Keratinocyte (primary cell): ENCODE results near the gene SLC2A4RG. TPM values are rescaled to one million over a fixed set of nuclear protein-coding genes. Genes with fewer than 3 reads are reported as not detected.

Experiments
- DNase-seq: peaks from one replicate; pipeline ENCODE4 v3.0.0-alpha.2; 2011; ENCODE audit warnings: low read depth, missing footprints, low spot score
- FAIRE-seq: peaks from 2 replicates; lab custom pipeline; 2011; peaks lifted over from hg19 to GRCh38; lab: Jason Lieb, UNC
- H2AFZ ChIP-seq: 2 replicates; pipeline ENCODE4 v1.6.0; 2012; ENCODE audit warnings: low read length, control low read depth, inconsistent platforms; ENCODE audit not compliant: control insufficient read depth
- H3K27ac ChIP-seq: 2 replicates; pipeline ENCODE4 v1.5.1; 2011; ENCODE audit warnings: low read length; ENCODE audit not compliant: control insufficient read depth, insufficient read depth
- H3K27me3 ChIP-seq: 3 replicates; pipeline ENCODE4 v1.6.0; 2011; ENCODE audit warnings: low read length; ENCODE audit not compliant: control insufficient read depth, insufficient read depth; ENCODE audit errors: extremely low read depth
- H3K36me3 ChIP-seq, 2 experiments: 2 replicates in 1 of 2; 3 replicates in 1 of 2; pipeline ENCODE4 v1.5.1; 2011; ENCODE audit warnings: low read length in 2 of 2, mild to moderate bottlenecking in 1 of 2; ENCODE audit not compliant: control insufficient read depth in 2 of 2, insufficient read depth in 2 of 2; ENCODE audit errors: extremely low read depth in 1 of 2
- H3K4me1 ChIP-seq: 3 replicates; pipeline ENCODE4 v1.5.1; 2011; ENCODE audit warnings: low read length; ENCODE audit not compliant: control insufficient read depth, insufficient read depth; ENCODE audit errors: extremely low read depth
- H3K4me2 ChIP-seq: 3 replicates; pipeline ENCODE4 v1.6.0; 2011; ENCODE audit warnings: low read depth, low read length; ENCODE audit not compliant: control insufficient read depth, insufficient read depth; ENCODE audit errors: extremely low read depth
- H3K4me3 ChIP-seq, 3 experiments: fragments of 200-600 bp in 1 of 3; sonication (generic) in 1 of 3; 2 replicates in 2 of 3; 3 replicates in 1 of 3; pipeline ENCODE4 v1.5.1; 2011 to 2016; ENCODE audit warnings: low read length in 3 of 3, mild to moderate bottlenecking in 3 of 3, control low read depth in 2 of 3, inconsistent platforms in 1 of 3, low read depth in 1 of 3, mixed read lengths in 1 of 3, mixed run types in 1 of 3, moderate library complexity in 1 of 3; ENCODE audit not compliant: control insufficient read depth in 2 of 3, insufficient read depth in 2 of 3; ENCODE audit errors: extremely low read depth in 1 of 3
- H3K79me2 ChIP-seq: 2 replicates; pipeline ENCODE4 v1.6.0; 2012; ENCODE audit warnings: low read length; ENCODE audit not compliant: control insufficient read depth, insufficient read depth
- H3K9ac ChIP-seq: 3 replicates; pipeline ENCODE4 v1.6.0; 2011; ENCODE audit warnings: low read length; ENCODE audit not compliant: control insufficient read depth, insufficient read depth; ENCODE audit errors: extremely low read depth
- H3K9me1 ChIP-seq: 3 replicates; pipeline ENCODE4 v1.6.0; 2011; ENCODE audit warnings: low read length; ENCODE audit not compliant: control insufficient read depth, insufficient read depth; ENCODE audit errors: extremely low read depth
- H3K9me3 ChIP-seq: 2 replicates; pipeline ENCODE4 v1.5.1; 2012; ENCODE audit warnings: low read depth, low read length; ENCODE audit not compliant: control insufficient read depth
- H4K20me1 ChIP-seq: 3 replicates; pipeline ENCODE4 v1.6.0; 2011; ENCODE audit warnings: low read length; ENCODE audit not compliant: control insufficient read depth, insufficient read depth; ENCODE audit errors: extremely low read depth
- EZH2 ChIP-seq: IDR thresholded peaks from one replicate; pipeline ENCODE4 v1.6.1; 2012; ENCODE audit warnings: inconsistent platforms, mild to moderate bottlenecking, low read length, moderate library complexity
- dilution Hi-C: fragments of 300-500 bp; cut with MboI; formaldehyde crosslinking; loops from one replicate; pipeline ENCODE4 v1.7.0; 2020; ENCODE audit warnings: low sequenced_read_pairs; ENCODE audit not compliant: extremely low pct_ligation_motif_present
- polyA plus RNA-seq, 5 experiments: library from polyadenylated mRNA; depleted of rRNA in 3 of 5; stranded (reverse) in 3 of 5; stranded (forward) in 1 of 5; unstranded in 1 of 5; fragments of >200 nt; gene quantifications; 1 replicate in 1 of 5; 2 replicates in 3 of 5; 3 replicates in 1 of 5; pipeline versions ENCODE4 v1.2.1 to v1.2.3, GENCODE V29; 2011 to 2012; ENCODE audit warnings: missing spikeins in 2 of 5, low read depth in 1 of 5, low replicate concordance in 1 of 5
- TF ChIP-seq, protein P1 (sequence below), 3 experiments: IDR thresholded peaks in 1 of 3; conservative IDR thresholded peaks in 1 of 3; optimal IDR thresholded peaks in 1 of 3; 2 replicates in 2 of 3; 3 replicates in 1 of 3; pipeline versions ENCODE3 to v1.5.1; 2011; ENCODE audit warnings: low read length in 3 of 3, mild to moderate bottlenecking in 3 of 3, moderate library complexity in 2 of 3, control low read depth in 1 of 3, inconsistent platforms in 1 of 3; ENCODE audit not compliant: insufficient read depth in 2 of 3; ENCODE audit errors: extremely low read depth in 1 of 3

The SLC2A4RG gene
- polyA plus RNA-seq, 1 donor (not counting 4 experiments of a cell fraction or from before 2014, with no cell fraction given) = 23.5 TPM

- peaks cover 1 to 8% of the 10 kb centered on the region in 2 experiments for H3K36me3 ChIP-seq
- H3K79me2 ChIP-seq = peaks cover 16% of the 10 kb centered on the region
- H3K27ac ChIP-seq = peak overlapping the region; percentile 56
- H3K4me1 ChIP-seq = peaks cover 57% of the 10 kb centered on the region
- FAIRE-seq = no peak
- dilution Hi-C loops = no loop called here
- no peaks in the 10 kb centered on the region for H4K20me1 ChIP-seq
- no peak for TF ChIP-seq EZH2
- TF ChIP-seq, protein P1, sequence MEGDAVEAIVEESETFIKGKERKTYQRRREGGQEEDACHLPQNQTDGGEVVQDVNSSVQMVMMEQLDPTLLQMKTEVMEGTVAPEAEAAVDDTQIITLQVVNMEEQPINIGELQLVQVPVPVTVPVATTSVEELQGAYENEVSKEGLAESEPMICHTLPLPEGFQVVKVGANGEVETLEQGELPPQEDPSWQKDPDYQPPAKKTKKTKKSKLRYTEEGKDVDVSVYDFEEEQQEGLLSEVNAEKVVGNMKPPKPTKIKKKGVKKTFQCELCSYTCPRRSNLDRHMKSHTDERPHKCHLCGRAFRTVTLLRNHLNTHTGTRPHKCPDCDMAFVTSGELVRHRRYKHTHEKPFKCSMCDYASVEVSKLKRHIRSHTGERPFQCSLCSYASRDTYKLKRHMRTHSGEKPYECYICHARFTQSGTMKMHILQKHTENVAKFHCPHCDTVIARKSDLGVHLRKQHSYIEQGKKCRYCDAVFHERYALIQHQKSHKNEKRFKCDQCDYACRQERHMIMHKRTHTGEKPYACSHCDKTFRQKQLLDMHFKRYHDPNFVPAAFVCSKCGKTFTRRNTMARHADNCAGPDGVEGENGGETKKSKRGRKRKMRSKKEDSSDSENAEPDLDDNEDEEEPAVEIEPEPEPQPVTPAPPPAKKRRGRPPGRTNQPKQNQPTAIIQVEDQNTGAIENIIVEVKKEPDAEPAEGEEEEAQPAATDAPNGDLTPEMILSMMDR (optimal IDR thresholded peaks at IDR 0.05 in 1 of 3, IDR thresholded peaks at IDR 0.05 in 1 of 3, conservative IDR thresholded peaks at IDR 0.05 in 1 of 3; ENCODE audit: extremely low read depth in 1 of 3, insufficient read depth in 2 of 3, low read length in 3 of 3) = no peak
- no peaks in the 10 kb centered on the region for H3K9me1 ChIP-seq
- H3K27me3 ChIP-seq = no peaks in the 10 kb centered on the region
- H3K4me2 ChIP-seq = peak overlapping the region; percentile 56
- peak overlapping the region in 1 of 3 experiments; percentile 43 for H3K4me3 ChIP-seq
- H2AFZ ChIP-seq = no peak overlapping the region
- H3K9ac ChIP-seq = peak overlapping the region; percentile 44
- no peaks in the 10 kb centered on the region for H3K9me3 ChIP-seq
- no peak for DNase-seq
These were observed 43.9 kb upstream of the SLC2A4RG start for GRCh38 chr20:63695424-63696305.

DNA sequence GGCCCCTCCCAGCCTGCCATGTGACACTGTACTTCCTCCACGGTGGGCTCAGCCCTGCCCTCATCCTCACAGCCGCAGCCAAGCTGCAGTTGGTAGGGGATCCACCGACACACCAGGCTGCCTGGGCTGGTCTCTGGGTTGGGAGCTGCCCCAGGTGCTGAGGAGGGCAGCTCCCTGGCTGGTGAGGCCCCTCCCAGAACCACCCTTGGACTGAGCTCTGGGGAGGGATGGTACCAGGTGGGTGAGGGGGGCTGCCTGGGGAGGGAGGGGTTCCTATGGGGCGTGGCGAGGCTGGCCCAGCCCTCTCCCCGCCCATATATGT lies 43.3 kb upstream of the SLC2A4RG start:
- FAIRE-seq = peak; percentile 79
- H3K79me2 ChIP-seq = peaks cover 16% of the 10 kb centered on the region
- no peaks in the 10 kb centered on the region for H3K27me3 ChIP-seq
- peaks cover 53% of the 10 kb centered on the region for H3K4me1 ChIP-seq
- peaks cover 1 to 8% of the 10 kb centered on the region in 2 experiments for H3K36me3 ChIP-seq
- peak overlapping the region; percentile 55 to 92 (median 79) for H3K4me3 ChIP-seq
- H3K4me2 ChIP-seq = peak overlapping the region; percentile 56
- H3K9me1 ChIP-seq = no peaks in the 10 kb centered on the region
- H4K20me1 ChIP-seq = no peaks in the 10 kb centered on the region
- H2AFZ ChIP-seq = no peak overlapping the region
- TF ChIP-seq, protein P1 (optimal IDR thresholded peaks at IDR 0.05 in 1 of 3, IDR thresholded peaks at IDR 0.05 in 1 of 3, conservative IDR thresholded peaks at IDR 0.05 in 1 of 3; ENCODE audit: extremely low read depth in 1 of 3, insufficient read depth in 2 of 3, low read length in 3 of 3) = no peak
- no peak for TF ChIP-seq EZH2
- peak; percentile 77 for DNase-seq
- H3K9ac ChIP-seq = peak overlapping the region; percentile 72
- H3K9me3 ChIP-seq = no peaks in the 10 kb centered on the region
- dilution Hi-C loops = no loop called here
- peak overlapping the region; percentile 56 for H3K27ac ChIP-seq
